BJ (cell line): Measurements from ENCODE around the gene DOHH. TPM values are rescaled to one million over a fixed set of nuclear protein-coding genes. Genes with fewer than 3 reads are reported as not detected.

Source experiments
- CTCF ChIA-PET: fragments of 350-600 bp; formaldehyde crosslinking; extraction: SDS; loops from one replicate; lab custom pipeline; 2021; ENCODE audit warnings: antibody characterized with exemption, inconsistent platforms; lab: Yijun Ruan, JAX
- POLR2A ChIA-PET: fragments of 300-600 bp; sonication (Branson Sonifier 250); formaldehyde crosslinking; extraction: SDS; loops from one replicate; lab custom pipeline; 2021; ENCODE audit warnings: antibody characterized with exemption; lab: Charles Lee
- DNase-seq: peaks from one replicate; pipeline ENCODE4 v3.0.0-alpha.2; 2011; ENCODE audit warnings: low read depth
- H3K27me3 ChIP-seq: 2 replicates; pipeline ENCODE4 v1.6.0; 2011; ENCODE audit warnings: low read length; ENCODE audit not compliant: control insufficient read depth, insufficient read depth
- H3K36me3 ChIP-seq: 2 replicates; pipeline ENCODE4 v1.5.1; 2011; ENCODE audit warnings: low read length; ENCODE audit not compliant: control insufficient read depth, insufficient read depth
- H3K4me3 ChIP-seq: 2 replicates; pipeline ENCODE4 v1.5.1; 2011; ENCODE audit warnings: low read depth, mild to moderate bottlenecking, control low read depth, low read length
- CTCF ChIP-seq: IDR thresholded peaks from 2 replicates; pipeline ENCODE4 v1.5.1; 2011; ENCODE audit warnings: low read depth, mild to moderate bottlenecking, control low read depth, inconsistent platforms, low read length, moderate library complexity; ENCODE audit not compliant: insufficient read depth
- polyA plus RNA-seq: library from polyadenylated mRNA; depleted of rRNA; stranded (reverse); fragments of >200 nt; gene quantifications from 2 replicates; pipeline ENCODE4 v1.2.3, GENCODE V29; 2011

Gene DOHH
- polyA plus RNA-seq, 1 experiment, result 8.3 TPM

- DNase-seq, result no peak
- Histone ChIP-seq H3K27me3 (no peaks in the 10 kb centered on the region), H3K36me3 (peaks cover 14% of the 10 kb centered on the region), H3K4me3 (no peak overlapping the region)
- TF ChIP-seq CTCF, result no peak
- ChIA-PET CTCF (interaction anchor here (1.2 kb wide), 1 partner anchor 13 kb away, joined by 3 read pairs; no protein-coding TSS in a partner anchor), POLR2A (no interaction called here)
Observed at GRCh38 chr19:3492131-3492839, 8.2 kb downstream of the DOHH start.

GRCh38 chr19:3491396-3492119 is 8.9 kb downstream of the DOHH start:
- CTCF ChIA-PET, result interaction anchor here (1.0 to 1.2 kb wide), 2 partner anchors 12 to 19 kb away, joined by 3 read pairs; no protein-coding TSS in a partner anchor
- no peak overlapping the region for H3K4me3 ChIP-seq
- POLR2A ChIA-PET, result no interaction called here
- no peak for DNase-seq
- TF ChIP-seq CTCF, result no peak
- no peaks in the 10 kb centered on the region for H3K27me3 ChIP-seq
- peaks cover 14% of the 10 kb centered on the region for H3K36me3 ChIP-seq

GRCh38 chr19:3483226-3483628 is 17.2 kb downstream of the DOHH start, which contains the start of gene SMIM44:
Gene SMIM44, minus strand, starts transcription at chr19:3483441. Its CDS starts 38 bp downstream, at chr19:3483403.
- H3K27me3 ChIP-seq, result peaks cover 14% of the 10 kb centered on the region
- DNase-seq, result no peak
- TF ChIP-seq CTCF, result no peak
- CTCF ChIA-PET, result interaction anchor here (0.8 to 7.2 kb wide), 6 partner anchors 10 to 180 kb away, joined by 3 to 68 read pairs (median 24); no protein-coding TSS in a partner anchor
- POLR2A ChIA-PET, result no interaction called here
- H3K36me3 ChIP-seq, result no peaks in the 10 kb centered on the region
- H3K4me3 ChIP-seq, result no peak within 1 kb of the TSS

GRCh38 chr19:3482507-3483225 is 17.8 kb downstream of the DOHH start:
- no peak for TF ChIP-seq CTCF
- H3K36me3 ChIP-seq, result no peaks in the 10 kb centered on the region
- DNase-seq, result no peak
- peaks cover 14% of the 10 kb centered on the region for H3K27me3 ChIP-seq
- ChIA-PET CTCF (interaction anchor here (0.8 to 7.2 kb wide), 6 partner anchors 10 to 179 kb away, joined by 3 to 68 read pairs (median 24); no protein-coding TSS in a partner anchor), POLR2A (no interaction called here)
- no peak overlapping the region for H3K4me3 ChIP-seq
